HepG2 (cell line): Measurements from ENCODE around the gene MAP1LC3B. TPM values are rescaled to one million over a fixed set of nuclear protein-coding genes. Genes with fewer than 3 reads are reported as not detected.
A peak's percentile ranks its signal among the peaks of the same experiment; 100 is the strongest.

Experiments used
- FOXK1 ChIP-seq: sonication (generic); formaldehyde crosslinking; IDR thresholded peaks from 2 replicates; pipeline ENCODE4 v1.4.0; 2020; ENCODE audit warnings: low read depth, missing genetic modification reagents, borderline replicate concordance
- ISL2 ChIP-seq: sonication (generic); formaldehyde crosslinking; IDR thresholded peaks from 2 replicates; pipeline ENCODE4 v1.5.0; 2020; ENCODE audit warnings: missing genetic modification reagents
- SALL2 ChIP-seq: sonication (generic); formaldehyde crosslinking; IDR thresholded peaks from 2 replicates; pipeline ENCODE4 v1.8.1; 2023; ENCODE audit warnings: mild to moderate bottlenecking, missing genetic modification reagents, inconsistent platforms
- ZNF33B ChIP-seq: sonication (generic); formaldehyde crosslinking; IDR thresholded peaks from 2 replicates; pipeline ENCODE4 v1.5.1; 2020; ENCODE audit warnings: mild to moderate bottlenecking, missing genetic modification reagents
- ZNF703 ChIP-seq: sonication (generic); formaldehyde crosslinking; IDR thresholded peaks from 2 replicates; pipeline ENCODE4 v1.5.1; 2020; ENCODE audit warnings: missing genetic modification reagents, mild to moderate bottlenecking, moderate library complexity, borderline replicate concordance
- polyA plus RNA-seq, 8 experiments: library from polyadenylated mRNA; depleted of rRNA in 3 of 8; stranded (reverse) in 7 of 8; unstranded in 1 of 8; fragments of >200 nt; fragmentation: Illumina TruSeq in 4 of 8; extraction: Trizol in 4 of 8; gene quantifications; 2 replicates each; pipeline versions ENCODE4 v1.2.1 to v1.2.3, GENCODE V29; 2011 to 2016; ENCODE audit warnings: low read depth in 4 of 8, missing spikeins in 1 of 8, mixed read lengths in 1 of 8; ENCODE audit not compliant: insufficient read depth in 1 of 8
- total RNA-seq, 5 experiments: library from RNA; depleted of rRNA; stranded (reverse); fragments of >200 nt; fragmentation: Illumina TruSeq; extraction: Trizol; gene quantifications; 2 replicates each; pipeline ENCODE4 v1.2.3, GENCODE V29; 2016; ENCODE audit warnings: low read depth in 1 of 5
- TF ChIP-seq, protein P1 (sequence below): sonication (generic); formaldehyde crosslinking; IDR thresholded peaks from 2 replicates; pipeline ENCODE4 v1.8.0; 2022; ENCODE audit warnings: missing genetic modification reagents, low read depth, mild to moderate bottlenecking, borderline replicate concordance
- TF ChIP-seq, protein P2 (sequence below): sonication (generic); formaldehyde crosslinking; IDR thresholded peaks from 2 replicates; pipeline ENCODE4 v1.5.0; 2020; ENCODE audit warnings: mild to moderate bottlenecking, missing genetic modification reagents, borderline replicate concordance
- TF ChIP-seq, protein P3 (sequence below): sonication (generic); formaldehyde crosslinking; IDR thresholded peaks from 2 replicates; pipeline ENCODE4 v1.8.0; 2022; ENCODE audit warnings: missing genetic modification reagents, mild to moderate bottlenecking, borderline replicate concordance
- TF ChIP-seq, protein P4 (sequence below): sonication (generic); formaldehyde crosslinking; IDR thresholded peaks from 2 replicates; pipeline ENCODE4 v1.8.0; 2022; ENCODE audit warnings: mild to moderate bottlenecking, missing genetic modification reagents, borderline replicate concordance

Gene MAP1LC3B
- total and polyA plus RNA-seq, 2 of the 13 experiments (the other 11 are each of a cell fraction or from before 2014, with no cell fraction given), result 15.7 to 37.4 TPM

DNA sequence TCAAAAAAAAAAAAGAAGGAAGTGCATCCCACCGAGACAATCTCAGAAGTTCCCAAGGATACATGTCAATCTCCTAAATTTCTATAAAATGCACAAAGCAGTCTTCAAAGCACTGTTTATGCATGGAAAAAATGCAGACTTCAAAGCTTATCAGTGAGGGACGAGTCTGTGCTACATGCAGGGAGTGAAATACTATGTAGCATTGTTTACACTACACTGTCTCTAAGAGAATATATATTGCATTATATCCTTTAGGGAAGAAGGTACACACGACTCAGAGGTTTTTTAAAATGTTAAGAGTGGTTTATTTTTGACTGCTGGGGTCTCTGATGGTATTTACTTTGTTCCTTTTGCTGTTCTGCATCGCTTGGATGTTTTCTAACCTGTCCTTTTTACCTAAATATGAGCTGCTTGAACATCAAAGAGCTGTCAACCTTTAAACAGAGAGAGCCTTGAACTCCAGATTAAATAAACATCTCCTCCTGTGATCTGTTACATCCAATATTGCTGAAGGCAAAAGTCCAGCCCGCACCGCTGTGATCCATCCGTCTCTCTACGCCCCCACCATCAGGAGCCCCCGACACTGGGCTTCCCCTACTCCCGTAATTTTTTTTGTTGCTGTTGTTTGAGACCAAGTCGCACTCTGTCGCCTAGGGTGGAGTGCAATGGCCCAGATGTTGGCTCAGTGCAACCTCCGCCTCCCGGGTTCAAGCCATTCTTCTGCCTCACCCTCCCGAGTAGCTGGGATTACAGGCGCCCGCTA lies 9.9 kb upstream of the MAP1LC3B start (continued):
- TF ChIP-seq SALL2 (0 out of 2 replicates have a peak, but pooled peaks have one; percentile 28), ISL2 (CRISPR knock-in tag) (peak; percentile 100), FOXK1 (CRISPR knock-in tag) (peak; percentile 98), ZNF703 (CRISPR knock-in tag) (peak; percentile 94), ZNF33B (CRISPR knock-in tag) (no peak)
- TF ChIP-seq, protein P1, sequence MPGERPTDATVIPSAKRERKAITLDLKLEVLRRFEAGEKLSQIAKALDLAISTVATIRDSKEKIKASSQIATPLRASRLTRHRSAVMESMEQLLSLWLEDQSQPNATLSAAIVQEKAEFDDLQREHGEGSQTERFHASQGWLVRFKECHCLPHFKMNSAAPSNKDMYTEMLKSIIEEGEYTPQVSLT (CRISPR knock-in tag), result no peak
- TF ChIP-seq, protein P2, sequence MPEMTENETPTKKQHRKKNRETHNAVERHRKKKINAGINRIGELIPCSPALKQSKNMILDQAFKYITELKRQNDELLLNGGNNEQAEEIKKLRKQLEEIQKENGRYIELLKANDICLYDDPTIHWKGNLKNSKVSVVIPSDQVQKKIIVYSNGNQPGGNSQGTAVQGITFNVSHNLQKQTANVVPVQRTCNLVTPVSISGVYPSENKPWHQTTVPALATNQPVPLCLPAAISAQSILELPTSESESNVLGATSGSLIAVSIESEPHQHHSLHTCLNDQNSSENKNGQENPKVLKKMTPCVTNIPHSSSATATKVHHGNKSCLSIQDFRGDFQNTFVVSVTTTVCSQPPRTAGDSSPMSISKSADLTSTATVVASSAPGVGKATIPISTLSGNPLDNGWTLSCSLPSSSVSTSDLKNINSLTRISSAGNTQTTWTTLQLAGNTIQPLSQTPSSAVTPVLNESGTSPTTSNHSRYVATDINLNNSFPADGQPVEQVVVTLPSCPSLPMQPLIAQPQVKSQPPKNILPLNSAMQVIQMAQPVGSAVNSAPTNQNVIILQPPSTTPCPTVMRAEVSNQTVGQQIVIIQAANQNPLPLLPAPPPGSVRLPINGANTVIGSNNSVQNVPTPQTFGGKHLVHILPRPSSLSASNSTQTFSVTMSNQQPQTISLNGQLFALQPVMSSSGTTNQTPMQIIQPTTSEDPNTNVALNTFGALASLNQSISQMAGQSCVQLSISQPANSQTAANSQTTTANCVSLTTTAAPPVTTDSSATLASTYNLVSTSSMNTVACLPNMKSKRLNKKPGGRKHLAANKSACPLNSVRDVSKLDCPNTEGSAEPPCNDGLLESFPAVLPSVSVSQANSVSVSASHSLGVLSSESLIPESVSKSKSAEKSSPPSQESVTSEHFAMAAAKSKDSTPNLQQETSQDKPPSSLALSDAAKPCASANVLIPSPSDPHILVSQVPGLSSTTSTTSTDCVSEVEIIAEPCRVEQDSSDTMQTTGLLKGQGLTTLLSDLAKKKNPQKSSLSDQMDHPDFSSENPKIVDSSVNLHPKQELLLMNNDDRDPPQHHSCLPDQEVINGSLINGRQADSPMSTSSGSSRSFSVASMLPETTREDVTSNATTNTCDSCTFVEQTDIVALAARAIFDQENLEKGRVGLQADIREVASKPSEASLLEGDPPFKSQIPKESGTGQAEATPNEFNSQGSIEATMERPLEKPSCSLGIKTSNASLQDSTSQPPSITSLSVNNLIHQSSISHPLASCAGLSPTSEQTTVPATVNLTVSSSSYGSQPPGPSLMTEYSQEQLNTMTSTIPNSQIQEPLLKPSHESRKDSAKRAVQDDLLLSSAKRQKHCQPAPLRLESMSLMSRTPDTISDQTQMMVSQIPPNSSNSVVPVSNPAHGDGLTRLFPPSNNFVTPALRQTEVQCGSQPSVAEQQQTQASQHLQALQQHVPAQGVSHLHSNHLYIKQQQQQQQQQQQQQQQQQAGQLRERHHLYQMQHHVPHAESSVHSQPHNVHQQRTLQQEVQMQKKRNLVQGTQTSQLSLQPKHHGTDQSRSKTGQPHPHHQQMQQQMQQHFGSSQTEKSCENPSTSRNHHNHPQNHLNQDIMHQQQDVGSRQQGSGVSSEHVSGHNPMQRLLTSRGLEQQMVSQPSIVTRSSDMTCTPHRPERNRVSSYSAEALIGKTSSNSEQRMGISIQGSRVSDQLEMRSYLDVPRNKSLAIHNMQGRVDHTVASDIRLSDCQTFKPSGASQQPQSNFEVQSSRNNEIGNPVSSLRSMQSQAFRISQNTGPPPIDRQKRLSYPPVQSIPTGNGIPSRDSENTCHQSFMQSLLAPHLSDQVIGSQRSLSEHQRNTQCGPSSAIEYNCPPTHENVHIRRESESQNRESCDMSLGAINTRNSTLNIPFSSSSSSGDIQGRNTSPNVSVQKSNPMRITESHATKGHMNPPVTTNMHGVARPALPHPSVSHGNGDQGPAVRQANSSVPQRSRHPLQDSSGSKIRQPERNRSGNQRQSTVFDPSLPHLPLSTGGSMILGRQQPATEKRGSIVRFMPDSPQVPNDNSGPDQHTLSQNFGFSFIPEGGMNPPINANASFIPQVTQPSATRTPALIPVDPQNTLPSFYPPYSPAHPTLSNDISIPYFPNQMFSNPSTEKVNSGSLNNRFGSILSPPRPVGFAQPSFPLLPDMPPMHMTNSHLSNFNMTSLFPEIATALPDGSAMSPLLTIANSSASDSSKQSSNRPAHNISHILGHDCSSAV, result no peak
- TF ChIP-seq, protein P3, sequence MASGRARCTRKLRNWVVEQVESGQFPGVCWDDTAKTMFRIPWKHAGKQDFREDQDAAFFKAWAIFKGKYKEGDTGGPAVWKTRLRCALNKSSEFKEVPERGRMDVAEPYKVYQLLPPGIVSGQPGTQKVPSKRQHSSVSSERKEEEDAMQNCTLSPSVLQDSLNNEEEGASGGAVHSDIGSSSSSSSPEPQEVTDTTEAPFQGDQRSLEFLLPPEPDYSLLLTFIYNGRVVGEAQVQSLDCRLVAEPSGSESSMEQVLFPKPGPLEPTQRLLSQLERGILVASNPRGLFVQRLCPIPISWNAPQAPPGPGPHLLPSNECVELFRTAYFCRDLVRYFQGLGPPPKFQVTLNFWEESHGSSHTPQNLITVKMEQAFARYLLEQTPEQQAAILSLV, result peak; percentile 48; the same call in 1 of the 2 replicates
- TF ChIP-seq, protein P4, sequence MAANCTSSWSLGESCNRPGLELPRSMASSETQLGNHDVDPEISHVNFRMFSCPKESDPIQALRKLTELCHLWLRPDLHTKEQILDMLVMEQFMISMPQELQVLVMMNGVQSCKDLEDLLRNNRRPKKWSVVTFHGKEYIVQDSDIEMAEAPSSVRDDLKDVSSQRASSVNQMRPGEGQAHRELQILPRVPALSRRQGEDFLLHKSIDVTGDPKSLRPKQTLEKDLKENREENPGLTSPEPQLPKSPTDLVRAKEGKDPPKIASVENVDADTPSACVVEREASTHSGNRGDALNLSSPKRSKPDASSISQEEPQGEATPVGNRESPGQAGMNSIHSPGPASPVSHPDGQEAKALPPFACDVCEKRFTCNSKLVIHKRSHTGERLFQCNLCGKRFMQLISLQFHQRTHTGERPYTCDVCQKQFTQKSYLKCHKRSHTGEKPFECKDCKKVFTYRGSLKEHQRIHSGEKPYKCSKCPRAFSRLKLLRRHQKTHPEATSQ (CRISPR knock-in tag), result no peak
